GM20000 (cell line): ENCODE measurements around the gene CLEC4G.

Experiments used
- DNase-seq: peaks from one replicate; pipeline ENCODE4 v3.0.0; 2012; ENCODE audit warnings: low spot score
- CTCF ChIP-seq: IDR thresholded peaks from 2 replicates; pipeline ENCODE4 v1.5.1; 2012; ENCODE audit warnings: mild to moderate bottlenecking, control low read depth; ENCODE audit errors: extremely low read depth, missing control alignments

The CLEC4G gene

GRCh38 chr19:7739211-7739755 is 7.4 kb upstream of the CLEC4G start:
- TF ChIP-seq CTCF, result no peak
- no peak for DNase-seq

- no peak for TF ChIP-seq CTCF
- DNase-seq, result no peak
These were observed 6.1 kb upstream of the CLEC4G start for GRCh38 chr19:7738023-7738422.

- DNase-seq, result no peak
- TF ChIP-seq CTCF, result no peak
These were observed 5.3 kb upstream of the CLEC4G start for GRCh38 chr19:7737215-7737614.

GRCh38 chr19:7736148-7736547 is 4.2 kb upstream of the CLEC4G start:
- no peak for TF ChIP-seq CTCF
- no peak for DNase-seq

GRCh38 chr19:7734220-7735203 is 2.6 kb upstream of the CLEC4G start:
- no peak for DNase-seq
- TF ChIP-seq CTCF, result no peak

GRCh38 chr19:7733376-7733775 is 1.5 kb upstream of the CLEC4G start:
- TF ChIP-seq CTCF, result no peak
- no peak for DNase-seq

GRCh38 chr19:7731615-7732014 is 295 bp downstream of the CLEC4G start:
- no peak for DNase-seq
- TF ChIP-seq CTCF, result no peak
